Measurements from ENCODE around the gene BRMS1L. TPM values are rescaled to one million over a fixed set of nuclear protein-coding genes. Genes with fewer than 3 reads are reported as not detected.

Gene BRMS1L
- total and polyA plus RNA-seq, 2 of the 13 experiments (the other 11 are each of a cell fraction or from before 2014, with no cell fraction given), result 21.1 to 23.8 TPM

- TF ChIP-seq KIAA2018 (CRISPR knock-in tag; IDR thresholded peaks at IDR 0.05; ENCODE audit: borderline replicate concordance) (no peak), SMAD1 (CRISPR knock-in tag; IDR thresholded peaks at IDR 0.05; ENCODE audit: borderline replicate concordance, low read depth) (no peak), ZBTB33 (CRISPR knock-in tag; IDR thresholded peaks at IDR 0.05) (no peak), ZNF557 (CRISPR knock-in tag; IDR thresholded peaks at IDR 0.05) (no peak), ARID2 (CRISPR knock-in tag; IDR thresholded peaks at IDR 0.05; ENCODE audit: borderline replicate concordance) (no peak), ZNF354B (CRISPR knock-in tag; IDR thresholded peaks at IDR 0.05) (no peak), CTCF (CRISPR knock-in tag; IDR thresholded peaks at IDR 0.05) (peak; percentile 94), TCF7 (IDR thresholded peaks at IDR 0.05; ENCODE audit: low read depth) (no peak), IRF2 (CRISPR knock-in tag; IDR thresholded peaks at IDR 0.05) (peak; percentile 65; the same call in 1 of the 2 replicates), ZNF24 (IDR thresholded peaks at IDR 0.05) (0 out of 2 replicates have a peak, but pooled peaks have one; percentile 8), MIXL1 (CRISPR knock-in tag; IDR thresholded peaks at IDR 0.05) (peak; percentile 37; the same call in 1 of the 2 replicates), HNRNPL (IDR thresholded peaks at IDR 0.05; ENCODE audit: low read depth, low read length) (no peak), SOX6 (IDR thresholded peaks at IDR 0.05) (no peak), SOX6 (CRISPR knock-in tag; IDR thresholded peaks at IDR 0.05) (0 out of 2 replicates have a peak, but pooled peaks have one; percentile 13), ARNT (IDR thresholded peaks at IDR 0.05) (no peak), ZNF207 (IDR thresholded peaks at IDR 0.05; ENCODE audit: borderline replicate concordance) (no peak), ZNF329 (CRISPR knock-in tag; IDR thresholded peaks at IDR 0.05; ENCODE audit: low read depth) (no peak)
These were observed 11.7 kb upstream of the BRMS1L start (continued) for GRCh38 chr14:35814371-35815005.

All from HepG2 (cell line).